Thyroid gland (tissue), 4 donors: ENCODE data around the gene USP24.

ENCODE experiments used
- CTCF ChIP-seq, 6 experiments: fragments of 200-600 bp in 3 of 6; fragments of 450-650 bp in 3 of 6; sonication (generic) in 3 of 6; IDR thresholded peaks; one replicate each; pipeline ENCODE4 v1.5.1; 2016 to 2019; ENCODE audit warnings: antibody characterized with exemption in 6 of 6, mild to moderate bottlenecking in 2 of 6, inconsistent platforms in 1 of 6, moderate library complexity in 1 of 6
- POLR2A ChIP-seq, 2 donors: fragments of 450-650 bp; IDR thresholded peaks; one replicate each; pipeline ENCODE4 v1.6.1; 2017; ENCODE audit warnings: antibody characterized with exemption in 2 of 2, mild to moderate bottlenecking in 2 of 2, moderate library complexity in 1 of 2

GRCh38 chr1:55181666-55182065 lies 33.5 kb downstream of the USP24 start:
- no peak for TF ChIP-seq CTCF (IDR thresholded peaks at IDR 0.05)
- TF ChIP-seq POLR2A (IDR thresholded peaks at IDR 0.05), result no peak
